HG03103 (cell line): ENCODE data around the gene PPL.
"Not testable (repeated sequence)": the region's sequence is repeated elsewhere in the genome, so short reads cannot be mapped to it uniquely, and the experiment has no call there.

Experiments used
- ATAC-seq: cut with Tn5 transposase; IDR thresholded peaks from one replicate; pipeline ENCODE4 v1.9.1; 2021; ENCODE audit warnings: low read depth; ENCODE audit not compliant: unreplicated experiment

Gene PPL

DNA sequence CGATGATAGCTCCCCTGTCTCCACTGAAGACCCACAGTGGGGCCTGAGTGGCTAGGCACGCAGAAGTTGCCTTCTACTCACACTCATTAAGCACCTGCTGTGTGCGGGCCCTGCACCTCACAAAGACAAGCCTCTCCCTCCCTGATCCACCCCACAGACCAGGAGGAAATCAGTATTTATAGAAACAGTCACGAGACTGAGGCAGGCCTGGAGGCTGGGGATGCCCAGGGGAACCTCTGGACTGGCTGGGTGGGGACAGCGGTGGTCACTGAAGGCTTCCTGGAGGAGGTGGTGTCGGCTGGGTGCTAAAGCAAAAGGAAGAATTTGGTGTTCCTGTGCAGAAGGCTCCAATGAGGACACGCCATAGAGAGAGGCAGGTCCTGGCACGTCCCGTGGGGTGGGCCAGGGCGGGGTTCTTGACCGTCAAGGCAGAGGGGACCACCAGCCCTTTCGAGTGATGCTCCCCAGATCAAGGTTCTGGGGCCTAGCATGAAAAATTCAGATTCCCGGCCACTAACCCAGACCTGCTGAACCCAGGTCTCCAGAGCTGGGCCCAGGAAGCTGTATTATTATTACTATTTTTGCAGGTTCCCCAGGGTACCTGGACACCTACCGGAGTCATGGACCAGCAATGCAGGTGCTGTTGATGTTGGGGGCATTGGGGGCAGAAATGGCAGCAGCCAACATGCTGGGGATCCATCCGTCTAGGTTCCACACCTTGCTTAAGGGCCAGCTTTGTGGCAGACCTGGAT lies 23.0 kb downstream of the PPL start:
- no peak for ATAC-seq

DNA sequence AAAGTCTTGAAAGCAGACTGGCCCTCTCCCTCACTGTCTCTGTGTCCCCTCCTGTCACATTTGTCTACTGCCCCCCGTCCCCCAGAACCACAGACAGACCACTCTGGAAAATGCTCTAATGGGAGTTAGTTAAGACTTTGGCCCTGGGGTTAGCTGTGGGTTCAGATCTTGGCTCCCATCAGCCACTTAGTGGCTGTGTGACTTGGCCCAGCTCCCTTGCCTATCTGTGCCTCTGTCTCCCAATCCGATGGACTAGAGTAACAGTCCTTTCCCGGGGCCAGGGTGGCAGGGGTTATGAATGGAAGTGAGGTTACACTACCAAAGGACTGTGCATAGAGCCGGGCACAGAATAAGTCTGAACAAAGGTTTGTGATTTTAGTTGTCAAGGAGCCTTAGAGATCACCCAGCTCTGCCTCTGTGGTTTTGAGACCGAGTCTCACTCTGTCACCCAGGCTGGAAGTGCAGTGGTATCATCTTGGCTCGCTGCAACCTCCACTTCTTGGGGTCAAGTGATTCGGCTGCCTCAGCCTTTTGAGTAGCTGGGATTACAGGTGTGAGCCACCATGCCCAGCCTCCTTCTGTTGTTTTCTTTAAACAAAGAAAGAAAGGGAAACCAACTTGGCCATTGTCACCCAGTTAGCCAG lies 23.7 kb downstream of the PPL start:
- no peak for ATAC-seq

DNA sequence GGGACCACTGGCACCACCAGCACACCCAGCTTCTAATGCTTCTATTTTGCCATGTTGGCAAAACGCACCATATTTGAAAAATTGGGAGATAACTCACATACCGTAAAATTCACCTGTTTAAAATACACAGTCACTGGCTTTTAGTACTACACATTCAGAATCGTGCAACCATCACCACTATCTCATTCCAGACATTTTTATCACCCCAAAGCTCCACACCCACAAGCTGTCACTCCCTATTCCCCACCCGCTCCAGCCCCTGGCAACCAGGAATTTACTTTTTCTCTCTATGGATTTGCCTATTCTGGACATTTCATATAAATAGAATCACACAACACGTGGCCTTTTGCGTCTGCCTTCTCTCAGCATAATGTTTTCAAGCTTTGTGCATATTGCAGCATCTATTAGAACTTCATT lies 25.0 kb downstream of the PPL start:
- no peak for ATAC-seq

DNA sequence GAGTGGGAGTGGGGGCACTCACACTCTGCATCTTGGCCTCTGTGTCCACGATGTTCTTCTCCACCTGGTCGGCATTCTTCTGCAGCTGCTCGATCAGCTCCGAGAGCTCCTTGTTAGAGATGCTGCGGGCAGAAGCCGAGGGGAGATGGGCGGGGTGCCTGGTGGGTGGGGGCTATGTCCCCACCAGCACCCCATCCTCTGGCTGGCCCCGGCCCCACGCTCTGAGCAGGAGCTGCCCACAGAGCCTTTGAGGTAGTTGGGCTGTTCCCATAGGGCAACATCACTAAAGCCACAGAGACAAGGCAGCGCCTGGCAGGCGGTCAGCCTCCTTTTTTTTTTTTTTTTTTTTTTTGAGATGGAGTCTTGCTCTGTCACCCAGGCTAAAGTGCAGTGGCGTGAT lies 26.1 kb downstream of the PPL start:
- ATAC-seq: no peak

DNA sequence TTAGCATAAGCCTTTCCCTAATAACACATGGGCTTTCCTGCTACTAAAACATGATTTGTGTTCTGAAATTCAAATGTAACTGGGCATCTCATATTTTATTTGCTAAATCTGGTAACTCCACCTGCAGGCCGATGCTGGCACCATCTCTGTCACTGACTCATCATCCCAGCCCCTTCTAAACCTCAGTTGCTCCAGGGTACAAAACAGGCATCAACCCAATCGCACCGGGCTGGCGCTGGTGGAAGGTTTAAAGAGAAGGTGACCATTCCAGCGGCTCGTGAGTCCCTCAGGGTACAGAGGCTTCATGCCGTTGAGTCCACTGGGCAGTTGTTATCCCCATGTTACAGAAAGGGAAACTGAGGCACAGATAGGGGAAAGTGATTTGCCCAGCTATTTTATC lies 27.1 kb downstream of the PPL start:
- no peak for ATAC-seq

- no peak for ATAC-seq
Observed at GRCh38 chr16:4908854-4909401, 28.0 kb downstream of the PPL start.

GRCh38 chr16:4904942-4905615 lies 31.9 kb downstream of the PPL start:
- ATAC-seq: no peak

DNA sequence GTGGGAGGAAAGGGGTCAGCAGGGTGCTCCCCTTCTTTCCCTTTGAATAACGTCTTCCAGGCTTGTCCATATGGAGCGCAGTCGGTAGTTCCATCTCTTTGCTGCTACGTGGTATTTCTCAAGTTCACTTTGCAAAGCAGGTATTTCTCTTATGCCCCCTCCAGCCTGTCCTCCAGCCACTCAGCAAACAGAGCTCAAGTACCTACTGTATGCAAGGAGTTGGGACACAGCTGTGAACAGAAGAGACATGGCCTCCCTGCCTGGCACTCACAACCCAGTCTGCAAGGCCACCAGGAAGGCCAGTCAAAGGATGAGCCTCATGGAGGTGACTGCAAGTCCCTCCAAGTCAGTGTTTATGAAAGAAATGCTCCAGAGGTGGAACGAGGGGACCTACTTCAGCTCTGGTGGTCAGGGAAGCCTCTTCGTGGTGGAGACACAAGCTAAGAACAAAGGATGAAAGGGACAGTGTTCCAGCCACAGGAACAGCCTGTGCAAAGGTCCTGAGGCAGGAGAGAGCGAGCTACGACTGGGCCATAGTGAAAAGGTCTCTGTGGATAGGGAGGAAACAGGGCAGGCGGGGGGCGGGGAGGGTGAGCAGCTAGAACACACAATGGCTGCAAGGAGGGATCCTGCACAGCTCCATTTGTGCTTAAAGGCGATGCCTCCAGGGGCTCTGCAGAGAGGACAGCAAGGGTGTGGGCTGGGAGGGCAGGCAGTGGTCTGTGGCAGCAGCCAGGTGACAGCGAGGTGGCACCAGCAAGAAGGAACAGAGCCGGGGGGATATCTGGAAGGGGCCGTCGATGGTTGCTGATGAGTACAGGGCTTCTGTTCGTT lies 32.6 kb downstream of the PPL start:
- ATAC-seq: no peak

DNA sequence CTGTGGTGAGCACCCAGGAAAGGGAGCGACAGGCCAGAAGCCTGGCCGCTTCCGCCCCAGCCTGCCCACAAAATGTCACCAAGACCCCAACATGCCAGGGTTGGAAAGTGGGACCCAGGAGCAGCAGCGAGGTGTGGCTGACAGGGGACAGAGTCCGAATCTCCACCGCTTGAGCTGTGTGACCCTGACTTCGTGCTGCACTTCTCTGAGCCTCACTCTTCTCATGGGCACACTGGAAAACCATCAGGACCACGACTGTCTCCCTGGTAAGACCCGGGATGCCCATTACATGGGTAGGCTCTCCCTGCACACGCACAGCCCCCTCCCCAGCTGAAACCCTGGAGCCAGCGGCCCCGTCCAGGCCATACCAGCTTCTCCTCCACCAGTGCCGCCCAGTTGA lies 34.9 kb downstream of the PPL start:
- no peak for ATAC-seq

- no peak for ATAC-seq
Observed at GRCh38 chr16:4900750-4901149, 36.2 kb downstream of the PPL start.

- no peak for ATAC-seq
Observed at GRCh38 chr16:4900036-4900435, 36.9 kb downstream of the PPL start.

- no peak for ATAC-seq
Observed at GRCh38 chr16:4899474-4899846, 37.5 kb downstream of the PPL start.

DNA sequence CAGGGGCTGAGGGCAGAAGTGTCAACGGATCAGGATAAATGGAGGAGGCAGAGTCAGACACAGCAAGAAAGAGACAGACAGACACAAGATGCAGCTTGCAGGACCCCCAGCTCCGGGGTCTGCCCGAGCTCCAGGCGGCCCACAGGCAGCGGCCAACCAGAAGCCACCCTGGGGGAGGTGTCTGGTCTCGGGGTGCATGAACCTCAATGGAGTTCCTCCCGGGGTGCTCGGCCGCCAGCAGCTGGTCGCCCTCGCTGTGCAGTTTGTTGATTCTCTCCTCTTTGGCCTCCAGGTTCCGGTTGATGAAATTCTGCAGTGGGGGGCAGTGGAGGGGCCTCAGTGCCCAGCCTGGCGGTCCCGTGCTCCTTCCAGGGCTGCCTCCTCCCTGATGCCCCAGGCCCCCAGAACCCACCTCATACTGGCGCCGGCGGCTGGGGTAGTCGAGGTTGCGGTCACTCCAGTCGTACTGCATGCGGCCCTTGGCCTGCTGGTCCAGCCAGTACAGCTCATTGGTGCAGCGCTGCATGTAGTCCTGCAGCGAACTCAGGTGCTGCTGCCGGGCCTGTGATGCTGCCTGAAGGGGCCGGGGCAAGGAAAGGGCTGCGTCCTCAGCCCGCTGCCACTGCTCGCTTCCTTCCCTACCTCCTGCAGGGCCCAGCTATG lies 38.0 kb downstream of the PPL start:
- ATAC-seq: no peak

GRCh38 chr16:4897328-4897727 lies 39.6 kb downstream of the PPL start:
- no peak for ATAC-seq

DNA sequence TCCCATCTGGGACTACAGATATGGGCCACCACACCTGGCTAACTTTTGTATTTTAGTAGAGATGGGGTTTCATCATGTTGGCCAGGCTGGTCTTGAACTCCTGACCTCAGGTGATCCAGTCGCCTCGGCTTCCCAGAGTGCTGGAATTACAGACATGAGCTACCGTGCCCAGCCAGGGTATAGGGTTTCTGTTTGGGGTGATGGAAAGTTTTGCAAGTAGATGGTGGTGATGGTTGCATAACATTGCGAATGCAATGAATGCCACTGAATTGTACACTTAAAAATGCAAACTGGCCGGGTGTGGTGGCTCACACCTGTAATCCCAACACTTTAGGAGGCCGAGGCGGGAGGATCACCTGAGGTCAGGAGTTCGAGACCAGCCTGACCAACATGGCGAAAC lies 40.2 kb downstream of the PPL start:
- not testable (repeated sequence) for ATAC-seq

- no peak for ATAC-seq
Observed at GRCh38 chr16:4895366-4895765, 41.6 kb downstream of the PPL start.

- no peak for ATAC-seq
Observed at GRCh38 chr16:4894276-4895150, 42.4 kb downstream of the PPL start.

GRCh38 chr16:4893103-4893862 lies 43.7 kb downstream of the PPL start:
- ATAC-seq: no peak
